Colon (tissue), 2 donors: ENCODE results near the gene C16orf86.

ENCODE experiments used
- FAIRE-seq: peaks from 2 replicates; lab custom pipeline; 2012; peaks lifted over from hg19 to GRCh38; lab: Jason Lieb, UNC
- donor health status: control.
- donor health status: control.

Gene C16orf86

GRCh38 chr16:67666559-67667452 lies at the start of gene C16orf86, which contains the start of gene ENKD1:
C16orf86 (plus strand) TSS chr16:67666814; CDS start chr16:67666971, 157 bp downstream.
ENKD1 (minus strand) TSS chr16:67666750; CDS start chr16:67666442, 308 bp downstream.
- no peak for FAIRE-seq

GRCh38 chr16:67628216-67628615 lies 38.4 kb upstream of the C16orf86 start:
- FAIRE-seq = no peak

GRCh38 chr16:67632415-67633172 lies 34.0 kb upstream of the C16orf86 start:
- FAIRE-seq = no peak

GRCh38 chr16:67636713-67637112 lies 29.9 kb upstream of the C16orf86 start:
- no peak for FAIRE-seq

GRCh38 chr16:67637625-67638024 lies 29.0 kb upstream of the C16orf86 start:
- FAIRE-seq = no peak

- FAIRE-seq = no peak
These were observed 24.6 kb upstream of the C16orf86 start for GRCh38 chr16:67641779-67642708.

- FAIRE-seq = no peak
These were observed 22.6 kb upstream of the C16orf86 start for GRCh38 chr16:67644038-67644437.

- no peak for FAIRE-seq
These were observed 21.1 kb upstream of the C16orf86 start for GRCh38 chr16:67645397-67646121.

GRCh38 chr16:67647111-67647651 lies 19.4 kb upstream of the C16orf86 start:
- FAIRE-seq = no peak

- no peak for FAIRE-seq
These were observed 18.9 kb upstream of the C16orf86 start for GRCh38 chr16:67647681-67648080.

GRCh38 chr16:67648088-67648763 lies 18.4 kb upstream of the C16orf86 start:
- FAIRE-seq = no peak

GRCh38 chr16:67648764-67649407 lies 17.7 kb upstream of the C16orf86 start:
- FAIRE-seq = no peak

GRCh38 chr16:67649494-67649931 lies 17.1 kb upstream of the C16orf86 start:
- no peak for FAIRE-seq

- no peak for FAIRE-seq
These were observed 16.6 kb upstream of the C16orf86 start for GRCh38 chr16:67650023-67650422.

GRCh38 chr16:67651039-67651438 lies 15.6 kb upstream of the C16orf86 start:
- no peak for FAIRE-seq

- no peak for FAIRE-seq
These were observed 14.8 kb upstream of the C16orf86 start for GRCh38 chr16:67651847-67652246.

GRCh38 chr16:67652578-67653127 lies 14.0 kb upstream of the C16orf86 start:
- FAIRE-seq = no peak

GRCh38 chr16:67653128-67653788 lies 13.4 kb upstream of the C16orf86 start:
- FAIRE-seq = no peak
